ENCODE data around the gene SUB1. TPM values are rescaled to one million over a fixed set of nuclear protein-coding genes. Genes with fewer than 3 reads are reported as not detected.

SUB1 gene
- total RNA-seq, 1 donor from 2014 or later: 252 TPM

- DNase-seq: no peak
Observed at GRCh38 chr5:32645246-32645645, 59.9 kb downstream of the SUB1 start.

GRCh38 chr5:32646061-32646969 is 61.0 kb downstream of the SUB1 start:
- DNase-seq: no peak

DNA sequence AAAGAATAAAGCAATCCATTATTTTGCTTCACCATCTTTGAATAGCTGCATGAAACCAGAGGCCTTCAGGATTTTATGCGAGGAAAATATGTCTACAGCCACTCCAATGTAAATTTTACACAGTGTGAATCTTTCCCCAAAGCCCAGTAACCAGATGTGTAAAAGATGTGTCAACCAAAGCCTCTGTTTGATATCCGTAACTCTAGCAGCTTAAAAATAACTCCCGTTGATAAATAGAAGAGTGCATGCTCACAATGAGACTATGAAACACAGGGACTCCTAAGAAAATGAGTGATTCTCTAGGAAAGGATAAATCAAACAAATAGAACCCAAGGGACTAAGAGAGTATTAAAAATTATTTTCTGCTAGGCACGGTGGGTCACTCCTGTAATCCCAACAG is 65.7 kb downstream of the SUB1 start:
- DNase-seq: no peak

- DNase-seq: no peak
Observed at GRCh38 chr5:32651638-32652037, 66.3 kb downstream of the SUB1 start.

Other genes starting within 250 kb of the SUB1 start
- 93.9 TPM for gene ZFR, start 140.8 kb upstream of the SUB1 start, total RNA-seq
- 59.3 TPM for gene NPR3, start 125.8 kb downstream of the SUB1 start, total RNA-seq